ENCODE data around the gene NAA30.

The NAA30 gene

DNA sequence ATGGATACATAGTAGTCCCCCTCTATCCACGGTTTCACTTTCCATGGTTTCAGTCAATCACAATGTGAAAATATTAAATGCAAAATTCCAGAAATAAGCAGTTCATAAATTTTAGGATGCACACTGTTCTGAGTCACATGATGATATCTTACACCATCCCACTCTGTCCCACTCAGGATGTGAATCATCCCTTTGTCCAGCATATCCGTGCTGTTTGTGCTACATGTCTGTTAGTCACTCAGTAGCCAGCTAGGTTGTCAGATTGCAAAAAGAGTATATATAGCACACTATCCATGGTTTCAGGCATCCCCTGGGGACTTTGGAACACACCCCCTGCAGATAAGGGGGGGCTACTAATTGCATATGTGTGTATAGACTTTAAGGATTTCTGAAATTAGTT, 8.1 kb upstream of the NAA30 start:
- H3K36me3 ChIP-seq (replicated peaks; ENCODE audit: insufficient read depth, low read length): no peaks in the 10 kb centered on the region
- H2AFZ ChIP-seq (ENCODE audit: low read length): no peak overlapping the region
- H3K9ac ChIP-seq (ENCODE audit: low read length): no peak overlapping the region
- H3K4me3 ChIP-seq (ENCODE audit: low read length): no peak overlapping the region
- no peak overlapping the region for H3K4me2 ChIP-seq (ENCODE audit: low read depth, low read length)
- H3K27ac ChIP-seq (ENCODE audit: low read length): no peak overlapping the region
- TF ChIP-seq CTCF (IDR thresholded peaks at IDR 0.05; ENCODE audit: low read length): no peak
- no peak for TF ChIP-seq EZH2 (optimal IDR thresholded peaks at IDR 0.05; ENCODE audit: low read depth, low read length)
- no peak for TF ChIP-seq EZH2phosphoT487 (IDR thresholded peaks at IDR 0.05; ENCODE audit: low read length)
- no peaks in the 10 kb centered on the region for H3K27me3 ChIP-seq (replicated peaks; ENCODE audit: insufficient read depth, low read length)
- H3F3A ChIP-seq (ENCODE audit: insufficient read depth, low read length): no peaks in the 10 kb centered on the region
- H3K9me2 ChIP-seq (replicated peaks; ENCODE audit: insufficient read depth, low read length): no peaks in the 10 kb centered on the region
- no peaks in the 10 kb centered on the region for H3K79me2 ChIP-seq (ENCODE audit: low read length)
- no peaks in the 10 kb centered on the region for H4K20me1 ChIP-seq (ENCODE audit: insufficient read depth, low read length)
- no peak for DNase-seq
- H3K4me1 ChIP-seq (ENCODE audit: low read length): no peaks in the 10 kb centered on the region
- no peaks in the 10 kb centered on the region for H3K9me3 ChIP-seq (replicated peaks; ENCODE audit: insufficient read depth, low read length)

- H3K36me3 ChIP-seq (replicated peaks; ENCODE audit: insufficient read depth, low read length): no peaks in the 10 kb centered on the region
- no peak overlapping the region for H2AFZ ChIP-seq (ENCODE audit: low read length)
- DNase-seq: no peak
- H3K27me3 ChIP-seq (replicated peaks; ENCODE audit: insufficient read depth, low read length): no peaks in the 10 kb centered on the region
- no peaks in the 10 kb centered on the region for H3K79me2 ChIP-seq (ENCODE audit: low read length)
- H3K4me1 ChIP-seq (ENCODE audit: low read length): no peaks in the 10 kb centered on the region
- no peak overlapping the region for H3K9ac ChIP-seq (ENCODE audit: low read length)
- H3K9me2 ChIP-seq (replicated peaks; ENCODE audit: insufficient read depth, low read length): no peaks in the 10 kb centered on the region
- no peak overlapping the region for H3K4me2 ChIP-seq (ENCODE audit: low read depth, low read length)
- TF ChIP-seq EZH2 (optimal IDR thresholded peaks at IDR 0.05; ENCODE audit: low read depth, low read length) (no peak), CTCF (IDR thresholded peaks at IDR 0.05; ENCODE audit: low read length) (no peak), EZH2phosphoT487 (IDR thresholded peaks at IDR 0.05; ENCODE audit: low read length) (no peak)
- no peak overlapping the region for H3K4me3 ChIP-seq (ENCODE audit: low read length)
- no peak overlapping the region for H3K27ac ChIP-seq (ENCODE audit: low read length)
- H3F3A ChIP-seq (ENCODE audit: insufficient read depth, low read length): no peaks in the 10 kb centered on the region
- no peaks in the 10 kb centered on the region for H4K20me1 ChIP-seq (ENCODE audit: insufficient read depth, low read length)
- no peaks in the 10 kb centered on the region for H3K9me3 ChIP-seq (replicated peaks; ENCODE audit: insufficient read depth, low read length)
These were observed 7.2 kb upstream of the NAA30 start for GRCh38 chr14:57383125-57383745.

DNA sequence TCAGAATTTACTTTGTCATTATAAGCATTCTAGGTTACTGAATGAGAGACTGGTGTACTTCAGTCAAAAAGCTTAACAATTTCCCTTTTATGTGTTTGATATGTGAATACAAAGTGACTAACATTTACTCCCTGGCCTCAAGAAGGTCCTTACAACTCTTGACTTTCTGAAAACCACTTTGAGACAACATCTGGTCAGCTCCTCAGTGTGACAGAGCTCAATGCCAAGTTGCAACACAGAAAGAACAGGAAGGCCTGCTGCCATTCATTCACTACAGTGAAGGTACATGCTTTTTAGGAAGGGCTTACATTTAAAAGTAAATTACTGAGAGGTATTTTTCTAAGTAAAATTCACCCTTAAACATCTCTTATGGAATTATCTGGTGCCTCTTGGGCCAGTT, 2.3 kb upstream of the NAA30 start:
- H3K36me3 ChIP-seq (replicated peaks; ENCODE audit: insufficient read depth, low read length): no peaks in the 10 kb centered on the region
- no peaks in the 10 kb centered on the region for H3K9me3 ChIP-seq (replicated peaks; ENCODE audit: insufficient read depth, low read length)
- TF ChIP-seq EZH2 (optimal IDR thresholded peaks at IDR 0.05; ENCODE audit: low read depth, low read length): no peak
- TF ChIP-seq EZH2phosphoT487 (IDR thresholded peaks at IDR 0.05; ENCODE audit: low read length): no peak
- no peak for TF ChIP-seq CTCF (IDR thresholded peaks at IDR 0.05; ENCODE audit: low read length)
- no peak overlapping the region for H3K4me3 ChIP-seq (ENCODE audit: low read length)
- peaks cover 2% of the 10 kb centered on the region; the same call in 1 of the 2 replicates for H3K4me1 ChIP-seq (ENCODE audit: low read length)
- H2AFZ ChIP-seq (ENCODE audit: low read length): no peak overlapping the region
- no peak overlapping the region for H3K4me2 ChIP-seq (ENCODE audit: low read depth, low read length)
- no peaks in the 10 kb centered on the region for H3K27me3 ChIP-seq (replicated peaks; ENCODE audit: insufficient read depth, low read length)
- no peaks in the 10 kb centered on the region for H4K20me1 ChIP-seq (ENCODE audit: insufficient read depth, low read length)
- no peaks in the 10 kb centered on the region for H3K9me2 ChIP-seq (replicated peaks; ENCODE audit: insufficient read depth, low read length)
- H3F3A ChIP-seq (ENCODE audit: insufficient read depth, low read length): peaks cover 8% of the 10 kb centered on the region; the same call in 1 of the 2 replicates
- H3K27ac ChIP-seq (ENCODE audit: low read length): no peak overlapping the region
- H3K79me2 ChIP-seq (ENCODE audit: low read length): peaks cover 23% of the 10 kb centered on the region
- no peak for DNase-seq
- no peak overlapping the region for H3K9ac ChIP-seq (ENCODE audit: low read length)

Data from MM.1S (cell line).